HG02870 (cell line): ENCODE data around the gene NSF.
"Not testable (repeated sequence)": the region's sequence is repeated elsewhere in the genome, so short reads cannot be mapped to it uniquely, and the experiment has no call there.

Experiments
- ATAC-seq: cut with Tn5 transposase; IDR thresholded peaks from one replicate; pipeline ENCODE4 v1.9.1; 2021; ENCODE audit warnings: mild to moderate bottlenecking, moderate library complexity; ENCODE audit not compliant: unreplicated experiment

The NSF gene

GRCh38 chr17:46590157-46591146, at the start of gene NSF:
Gene NSF (plus strand): TSS chr17:46590669. CDS start chr17:46590776, 107 bp downstream.
- ATAC-seq = peak; percentile 62

GRCh38 chr17:46548607-46549006, 41.9 kb upstream of the NSF start:
- not testable (repeated sequence) for ATAC-seq

- not testable (repeated sequence) for ATAC-seq
These were observed 31.3 kb upstream of the NSF start for GRCh38 chr17:46559155-46559554.

GRCh38 chr17:46560048-46560447, 30.4 kb upstream of the NSF start:
- ATAC-seq = not testable (repeated sequence)

GRCh38 chr17:46566284-46566683, 24.2 kb upstream of the NSF start:
- ATAC-seq = not testable (repeated sequence)

- ATAC-seq = not testable (repeated sequence)
These were observed 23.5 kb upstream of the NSF start for GRCh38 chr17:46566980-46567379.

GRCh38 chr17:46571796-46572195, 18.7 kb upstream of the NSF start:
- not testable (repeated sequence) for ATAC-seq

- ATAC-seq = peak; percentile 92
These were observed 11.1 kb upstream of the NSF start, which contains the start of gene ARL17A for GRCh38 chr17:46579083-46580075. Gene ARL17A (minus strand): TSS chr17:46579691. CDS start chr17:46576322, 3,369 bp downstream.

GRCh38 chr17:46580082-46580481, 10.4 kb upstream of the NSF start:
- ATAC-seq = not testable (repeated sequence)

GRCh38 chr17:46585444-46585843, 5.0 kb upstream of the NSF start:
- not testable (repeated sequence) for ATAC-seq

GRCh38 chr17:46591332-46591731, 863 bp downstream of the NSF start:
- not testable (repeated sequence) for ATAC-seq

- ATAC-seq = peak; percentile 61
These were observed 8.0 kb downstream of the NSF start for GRCh38 chr17:46598344-46598931.

GRCh38 chr17:46600767-46601166, 10.3 kb downstream of the NSF start:
- not testable (repeated sequence) for ATAC-seq

- peak; percentile 85 for ATAC-seq
These were observed 12.7 kb downstream of the NSF start for GRCh38 chr17:46603125-46603524.

- not testable (repeated sequence) for ATAC-seq
These were observed 20.8 kb downstream of the NSF start for GRCh38 chr17:46611304-46611703.

- ATAC-seq = not testable (repeated sequence)
These were observed 23.4 kb downstream of the NSF start for GRCh38 chr17:46613876-46614275.

- not testable (repeated sequence) for ATAC-seq
These were observed 26.7 kb downstream of the NSF start for GRCh38 chr17:46617121-46617520.

- ATAC-seq = not testable (repeated sequence)
These were observed 28.5 kb downstream of the NSF start for GRCh38 chr17:46618975-46619374.

- ATAC-seq = not testable (repeated sequence)
These were observed 33.3 kb downstream of the NSF start for GRCh38 chr17:46623790-46624189.

GRCh38 chr17:46624726-46625125, 34.3 kb downstream of the NSF start:
- not testable (repeated sequence) for ATAC-seq
